LNCAP (cell line): ENCODE measurements around the gene GTF2F1.

ENCODE experiments used
- TF ChIP-seq, protein P1 (sequence below): fragments of 450-650 bp; IDR thresholded peaks from 2 replicates; pipeline ENCODE4 v1.5.1; 2017; ENCODE audit warnings: mild to moderate bottlenecking

GTF2F1 gene

DNA sequence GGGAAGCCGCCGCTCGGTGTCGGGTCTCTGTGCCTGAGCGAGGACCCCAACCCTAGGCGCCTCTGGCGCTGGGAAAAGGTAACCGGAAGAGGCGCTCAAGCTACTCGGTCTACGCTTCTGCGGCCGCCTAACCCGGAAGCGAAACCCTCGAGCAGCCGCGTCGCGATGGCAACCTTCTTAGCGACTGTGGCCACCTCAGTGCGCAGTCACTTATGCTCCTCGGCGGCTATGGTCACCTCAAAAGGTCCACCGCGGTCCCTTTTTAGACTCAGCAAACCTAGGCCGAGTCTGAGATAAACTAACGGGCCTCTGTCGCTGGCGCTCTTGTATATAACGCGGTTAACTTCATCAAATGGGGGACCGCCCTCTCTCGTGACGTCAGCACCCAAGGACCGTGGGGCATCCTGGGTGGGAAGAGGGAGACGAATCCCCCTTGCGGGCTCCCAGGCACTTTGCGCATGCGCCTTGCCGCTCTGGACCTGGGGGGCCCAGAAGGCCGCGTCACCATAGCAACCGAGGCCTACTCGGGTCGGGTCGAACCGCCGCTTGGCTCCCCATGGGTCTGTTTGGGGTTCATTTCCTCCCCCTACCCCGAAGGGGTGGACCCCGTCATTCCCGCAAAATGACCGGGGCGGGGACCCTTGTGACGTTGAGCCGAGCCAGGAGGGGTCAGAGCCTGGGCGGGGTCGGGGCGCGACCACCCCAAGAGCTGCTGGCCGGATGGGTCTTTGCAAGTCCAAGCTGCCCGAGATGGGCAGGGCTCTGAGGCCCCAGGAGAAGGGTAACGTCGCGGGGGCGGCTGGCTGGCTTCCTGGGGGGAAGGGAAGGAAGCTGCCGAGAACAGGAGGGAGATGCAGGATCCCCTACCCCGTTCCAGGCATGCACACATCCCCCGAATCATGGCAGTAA is at the start of gene GTF2F1:
Gene GTF2F1, minus strand, starts transcription at position 91 of the 909 bp plus-strand sequence. CDS start 169 bp downstream, outside the sequence.
- TF ChIP-seq, protein P1, sequence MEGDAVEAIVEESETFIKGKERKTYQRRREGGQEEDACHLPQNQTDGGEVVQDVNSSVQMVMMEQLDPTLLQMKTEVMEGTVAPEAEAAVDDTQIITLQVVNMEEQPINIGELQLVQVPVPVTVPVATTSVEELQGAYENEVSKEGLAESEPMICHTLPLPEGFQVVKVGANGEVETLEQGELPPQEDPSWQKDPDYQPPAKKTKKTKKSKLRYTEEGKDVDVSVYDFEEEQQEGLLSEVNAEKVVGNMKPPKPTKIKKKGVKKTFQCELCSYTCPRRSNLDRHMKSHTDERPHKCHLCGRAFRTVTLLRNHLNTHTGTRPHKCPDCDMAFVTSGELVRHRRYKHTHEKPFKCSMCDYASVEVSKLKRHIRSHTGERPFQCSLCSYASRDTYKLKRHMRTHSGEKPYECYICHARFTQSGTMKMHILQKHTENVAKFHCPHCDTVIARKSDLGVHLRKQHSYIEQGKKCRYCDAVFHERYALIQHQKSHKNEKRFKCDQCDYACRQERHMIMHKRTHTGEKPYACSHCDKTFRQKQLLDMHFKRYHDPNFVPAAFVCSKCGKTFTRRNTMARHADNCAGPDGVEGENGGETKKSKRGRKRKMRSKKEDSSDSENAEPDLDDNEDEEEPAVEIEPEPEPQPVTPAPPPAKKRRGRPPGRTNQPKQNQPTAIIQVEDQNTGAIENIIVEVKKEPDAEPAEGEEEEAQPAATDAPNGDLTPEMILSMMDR, result no peak

DNA sequence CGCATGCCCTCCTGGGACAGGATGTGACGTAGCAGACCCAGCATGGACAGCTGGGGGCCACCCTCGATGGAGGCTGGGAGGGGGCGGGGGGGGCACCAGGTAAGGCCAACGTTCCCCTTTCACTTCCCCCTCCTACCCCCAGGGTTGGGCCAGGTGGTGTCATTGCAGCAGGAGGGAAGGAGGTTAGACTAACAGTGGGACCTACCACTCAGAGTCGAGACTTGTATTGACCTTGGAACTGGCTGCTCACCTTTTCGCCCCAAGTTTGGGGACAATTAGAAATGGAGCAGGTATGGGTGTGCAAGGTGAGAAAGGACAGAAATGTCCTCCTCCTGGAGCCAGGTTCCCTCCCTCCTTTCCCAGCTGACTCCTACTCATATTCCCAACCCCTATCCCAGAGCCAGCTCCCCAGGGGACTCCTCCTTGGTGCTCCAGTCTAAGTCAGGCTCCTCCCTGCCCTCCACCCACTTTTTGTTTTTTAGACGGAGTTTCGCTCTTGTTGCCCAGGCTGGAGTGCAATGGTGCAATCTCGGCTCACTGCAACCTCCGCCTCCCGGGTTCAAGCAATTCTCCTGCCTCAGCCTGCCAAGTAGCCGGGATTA is 49.2 kb upstream of the GTF2F1 start:
- TF ChIP-seq, protein P1, result no peak

GRCh38 chr19:6440905-6441304 is 47.9 kb upstream of the GTF2F1 start:
- TF ChIP-seq, protein P1, result no peak

GRCh38 chr19:6439743-6440142 is 46.8 kb upstream of the GTF2F1 start:
- TF ChIP-seq, protein P1, result no peak

GRCh38 chr19:6433663-6434062 is 40.7 kb upstream of the GTF2F1 start, which contains the start of gene SLC25A41:
Gene SLC25A41 (minus strand): TSS chr19:6433763. CDS start chr19:6433693, 70 bp downstream.
- TF ChIP-seq, protein P1, result no peak

DNA sequence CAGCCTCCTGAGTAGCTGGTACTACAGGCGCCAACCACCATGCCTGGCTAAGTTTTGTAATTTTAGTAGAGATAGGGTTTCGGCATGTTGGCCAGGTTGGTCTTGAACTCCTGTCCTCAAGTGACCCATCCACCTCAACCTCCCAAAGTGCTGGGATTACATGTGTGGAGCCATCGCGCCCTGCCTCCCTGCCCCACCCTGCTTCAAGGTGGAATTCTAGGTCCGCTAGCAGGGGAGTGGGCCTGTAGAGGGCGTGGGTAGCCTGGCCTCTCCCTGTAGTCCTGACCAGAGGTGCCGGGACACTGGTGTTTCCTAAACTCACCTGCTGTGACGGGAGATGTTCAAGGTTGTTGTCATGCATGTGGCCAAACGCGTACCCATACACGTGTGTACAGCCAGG is 40.2 kb upstream of the GTF2F1 start:
- TF ChIP-seq, protein P1, result no peak

DNA sequence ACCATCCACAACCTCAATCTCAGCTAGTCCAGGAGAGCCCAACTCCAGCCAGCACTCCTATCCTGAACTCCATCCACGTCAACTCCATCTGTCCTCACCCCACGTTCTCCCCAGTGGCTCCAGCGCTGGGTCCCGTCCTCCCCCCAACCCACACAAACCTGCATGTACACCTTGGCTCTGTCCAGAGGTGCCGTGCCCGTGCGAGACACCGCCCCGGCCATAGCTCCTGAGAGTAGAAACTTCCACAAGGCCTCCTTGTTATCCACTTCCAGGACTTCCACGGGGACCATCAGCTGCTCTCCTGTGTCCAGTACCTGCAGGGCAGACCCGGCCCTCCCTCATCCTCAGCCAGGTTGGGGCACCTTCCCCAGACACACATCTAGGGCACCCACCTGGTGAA is 38.9 kb upstream of the GTF2F1 start:
- TF ChIP-seq, protein P1, result no peak
